NOMO-1 (cell line): Measurements from ENCODE around the gene SLC25A43.
"Not testable (repeated sequence)": the region's sequence is repeated elsewhere in the genome, so short reads cannot be mapped to it uniquely, and the experiment has no call there.

ENCODE experiments used
- DNase-seq, 2 experiments: peaks; one replicate each; lab custom pipeline; 2025; ENCODE audit not compliant: unreplicated experiment in 2 of 2; lab: John Stamatoyannopoulos, UW

The SLC25A43 gene

DNA sequence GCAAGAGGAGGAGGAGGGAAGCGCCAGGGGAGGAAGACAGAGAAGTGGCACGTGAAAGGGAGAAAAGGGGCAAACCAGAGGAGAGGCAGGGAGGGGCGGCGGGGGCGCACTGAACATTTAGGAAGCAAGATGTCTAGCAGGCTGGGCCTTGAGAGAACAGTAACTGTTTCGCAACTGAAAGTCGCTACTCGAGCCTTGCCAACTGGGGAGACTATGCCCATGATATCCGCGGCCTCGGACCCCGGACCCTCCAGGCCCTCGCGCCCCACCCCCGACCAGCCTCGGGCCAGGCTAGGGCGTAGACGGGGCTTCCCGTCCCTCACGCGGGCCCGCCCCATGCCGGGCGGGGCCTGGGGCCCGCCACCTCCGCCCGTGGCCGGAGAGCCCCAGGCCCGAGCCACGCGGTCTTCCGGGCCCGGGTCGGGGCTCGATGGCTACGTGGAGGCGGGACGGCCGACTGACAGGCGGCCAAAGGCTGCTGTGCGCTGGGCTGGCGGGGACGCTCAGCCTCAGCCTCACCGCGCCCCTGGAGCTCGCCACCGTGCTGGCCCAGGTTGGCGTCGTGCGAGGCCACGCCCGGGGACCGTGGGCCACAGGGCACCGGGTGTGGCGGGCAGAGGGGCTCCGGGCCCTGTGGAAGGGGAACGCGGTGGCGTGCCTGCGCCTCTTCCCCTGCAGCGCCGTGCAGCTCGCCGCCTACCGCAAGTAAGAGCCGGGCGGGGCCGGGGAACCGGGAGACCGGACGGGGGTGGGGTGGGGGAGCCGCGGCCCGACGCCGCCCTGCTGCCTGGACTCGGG lies at the start of gene SLC25A43:
TSS of gene SLC25A43 (plus strand) at position 363 of the 798 bp plus-strand sequence. CDS start at position 431, 68 bp downstream.
- peak in 1 of 2 experiments; percentile 36 for DNase-seq

DNA sequence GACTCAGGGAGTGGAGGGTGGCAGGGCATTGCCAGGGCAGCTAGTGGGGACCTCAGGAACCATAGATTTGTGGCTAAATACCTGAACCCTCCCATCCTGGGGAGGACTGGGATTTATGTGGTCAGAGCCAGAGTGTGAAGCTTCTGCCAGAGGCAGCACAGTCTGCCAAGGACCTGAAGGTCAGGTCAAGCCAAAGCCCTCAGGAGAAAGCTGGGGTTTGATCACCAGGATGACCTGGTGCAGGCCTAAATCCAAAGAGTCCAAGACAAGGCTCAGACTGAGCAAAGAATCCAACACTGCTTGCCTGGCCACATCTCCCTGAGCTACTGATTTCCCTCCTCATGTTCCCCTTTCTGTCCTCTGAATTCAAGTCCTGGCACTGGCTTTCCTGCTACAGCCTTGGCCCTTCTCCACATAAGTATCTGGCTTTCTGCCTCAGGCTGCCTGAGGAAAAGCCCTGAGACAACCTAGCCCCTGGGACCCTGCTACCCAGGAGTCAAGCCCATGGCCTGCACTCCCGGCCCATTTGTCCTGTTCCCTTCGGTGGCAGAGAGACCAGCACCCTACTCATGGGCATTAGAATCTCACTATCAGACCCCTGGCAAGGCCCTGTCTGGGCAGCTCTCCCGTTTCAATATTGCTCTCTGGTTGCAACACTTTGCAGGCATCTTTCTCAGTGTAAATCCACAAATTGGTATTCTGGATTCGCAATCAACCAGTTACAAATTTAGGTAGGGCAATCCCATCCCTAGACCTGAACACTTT lies 39.3 kb upstream of the SLC25A43 start:
- no peak for DNase-seq

DNA sequence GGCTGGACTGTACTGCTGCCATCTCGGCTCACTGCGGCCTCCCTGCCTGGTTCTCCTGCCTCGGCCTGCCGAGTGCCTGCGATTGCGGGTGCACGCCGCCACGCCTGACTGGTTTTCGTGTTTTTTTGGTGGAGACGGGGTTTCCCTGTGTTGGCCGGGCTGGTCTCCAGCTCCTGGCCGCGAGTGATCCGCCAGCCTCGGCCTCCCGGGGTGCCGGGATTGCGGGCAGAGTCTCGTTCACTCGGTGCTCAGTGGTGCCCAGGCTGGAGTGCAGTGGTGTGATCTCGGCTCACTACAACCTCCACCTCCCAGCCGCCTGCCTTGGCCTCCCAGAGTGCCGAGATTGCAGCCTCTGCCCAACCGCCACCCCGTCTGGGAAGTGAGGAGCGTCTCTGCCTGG lies 37.7 kb upstream of the SLC25A43 start:
- DNase-seq: not testable (repeated sequence)

DNA sequence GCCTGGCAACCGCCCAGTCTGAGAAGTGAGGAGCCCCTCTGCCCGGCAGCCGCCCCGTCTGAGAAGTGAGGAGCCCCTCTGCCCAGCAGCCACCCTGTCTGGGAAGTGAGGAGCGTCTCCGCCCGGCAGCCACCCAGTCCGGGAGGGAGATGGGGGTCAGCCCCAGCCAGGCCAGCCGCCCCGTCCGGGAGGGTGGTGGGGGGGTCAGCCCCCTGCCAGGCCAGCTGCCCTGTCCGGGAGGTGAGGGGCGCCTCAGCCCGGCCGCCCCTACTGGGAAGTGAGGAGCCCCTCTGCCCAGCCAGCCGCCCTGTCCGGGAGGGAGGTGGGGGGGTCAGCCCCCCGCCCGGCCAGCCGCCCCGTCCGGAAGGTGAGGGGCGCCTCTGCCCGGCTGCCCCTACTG lies 37.1 kb upstream of the SLC25A43 start:
- not testable (repeated sequence) for DNase-seq

DNA sequence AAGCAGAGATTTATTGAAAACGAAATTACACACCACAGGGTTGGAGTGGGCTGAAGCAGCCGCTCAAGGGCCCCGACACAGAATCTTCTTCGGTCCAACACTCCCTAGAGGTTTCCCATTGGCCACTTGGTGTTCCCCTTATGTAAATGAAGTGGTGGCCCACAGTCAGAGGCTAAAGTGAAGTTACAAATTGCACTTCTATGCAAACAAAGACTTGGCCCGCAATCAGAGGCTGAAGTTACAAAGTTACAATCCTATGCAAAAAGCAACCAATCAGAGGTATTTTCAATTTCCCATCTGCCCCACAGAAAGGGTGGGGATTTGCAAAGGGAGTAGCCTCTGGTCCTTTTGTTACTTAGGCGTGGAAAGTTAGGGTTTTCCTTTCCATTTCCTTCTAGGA lies 35.7 kb upstream of the SLC25A43 start:
- DNase-seq: no peak

DNA sequence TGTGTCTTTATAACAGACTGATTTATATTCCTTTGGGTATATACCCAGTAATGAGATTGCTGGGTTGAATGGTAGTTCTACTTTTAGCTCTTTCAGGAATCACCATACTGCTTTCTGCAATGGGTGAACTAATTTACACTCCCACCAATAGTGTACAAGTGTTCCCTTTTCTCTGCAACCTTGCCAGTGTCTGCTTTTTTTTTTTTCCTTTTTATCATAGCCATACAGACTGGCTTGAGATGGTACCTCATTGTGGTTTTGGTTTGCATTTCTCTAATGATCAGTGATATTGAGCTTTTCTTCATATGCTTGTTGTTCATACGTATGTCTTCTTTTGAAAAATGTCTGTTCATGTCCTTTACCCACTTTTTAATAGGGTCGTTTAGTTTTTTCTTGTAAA lies 27.3 kb upstream of the SLC25A43 start:
- DNase-seq: not testable (repeated sequence)

DNA sequence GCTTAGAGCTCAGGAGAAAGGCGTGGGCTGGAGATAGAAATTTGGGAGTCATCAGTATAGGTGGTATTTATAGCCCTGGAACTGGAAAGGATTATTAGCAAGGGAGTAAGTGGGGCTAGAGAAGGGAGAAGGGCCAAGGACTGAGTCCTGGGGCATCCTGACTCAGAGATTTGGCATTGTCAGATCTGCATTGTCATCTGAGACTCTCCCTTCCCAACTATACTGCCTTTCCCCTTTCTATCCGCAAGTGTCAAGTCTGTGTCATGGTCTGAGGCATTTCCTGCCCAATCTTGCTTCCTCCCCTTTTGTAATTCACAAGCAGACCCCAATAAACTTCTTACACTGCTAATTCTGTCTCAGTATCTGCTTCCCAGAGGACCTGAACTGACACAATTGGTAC lies 24.4 kb upstream of the SLC25A43 start:
- DNase-seq: no peak

DNA sequence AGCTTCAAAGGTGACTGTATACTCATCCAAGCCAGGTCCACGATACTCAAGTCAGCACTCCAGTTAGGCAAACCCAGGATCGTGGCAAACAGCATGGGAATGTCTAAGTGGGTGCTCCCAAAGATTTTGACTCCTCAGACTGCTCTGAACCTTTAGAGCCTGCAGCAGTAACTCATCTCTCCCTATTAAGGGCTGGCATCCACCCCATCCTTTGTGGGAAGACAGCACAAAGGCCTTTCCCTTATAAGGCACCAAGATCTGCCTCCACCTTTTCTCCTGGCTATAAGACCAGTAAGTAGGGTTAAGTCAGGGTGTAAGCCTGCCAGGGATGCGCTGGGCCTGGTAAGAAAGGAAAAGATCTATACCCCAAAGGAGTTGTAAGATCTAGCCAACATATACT lies 23.6 kb upstream of the SLC25A43 start:
- DNase-seq: no peak

DNA sequence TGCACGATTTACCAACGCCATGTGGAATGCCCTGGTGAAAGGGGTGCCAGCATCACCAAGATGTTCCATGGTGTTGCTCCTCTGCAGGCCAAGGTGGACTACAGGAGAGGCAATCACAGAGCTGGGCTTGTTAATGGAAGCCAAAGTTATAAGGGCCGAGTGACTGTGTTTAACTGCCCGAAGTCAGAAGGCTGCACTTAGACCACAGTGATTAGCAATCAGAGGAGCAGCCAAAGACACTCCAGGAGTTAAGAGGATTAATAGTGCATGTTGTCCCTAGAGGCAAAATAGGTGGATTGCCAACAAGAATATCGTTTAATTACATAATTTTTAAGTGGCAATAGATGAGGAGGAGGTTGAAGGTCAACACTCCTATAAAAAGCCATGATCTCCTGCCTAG lies 22.8 kb upstream of the SLC25A43 start:
- DNase-seq: no peak

DNA sequence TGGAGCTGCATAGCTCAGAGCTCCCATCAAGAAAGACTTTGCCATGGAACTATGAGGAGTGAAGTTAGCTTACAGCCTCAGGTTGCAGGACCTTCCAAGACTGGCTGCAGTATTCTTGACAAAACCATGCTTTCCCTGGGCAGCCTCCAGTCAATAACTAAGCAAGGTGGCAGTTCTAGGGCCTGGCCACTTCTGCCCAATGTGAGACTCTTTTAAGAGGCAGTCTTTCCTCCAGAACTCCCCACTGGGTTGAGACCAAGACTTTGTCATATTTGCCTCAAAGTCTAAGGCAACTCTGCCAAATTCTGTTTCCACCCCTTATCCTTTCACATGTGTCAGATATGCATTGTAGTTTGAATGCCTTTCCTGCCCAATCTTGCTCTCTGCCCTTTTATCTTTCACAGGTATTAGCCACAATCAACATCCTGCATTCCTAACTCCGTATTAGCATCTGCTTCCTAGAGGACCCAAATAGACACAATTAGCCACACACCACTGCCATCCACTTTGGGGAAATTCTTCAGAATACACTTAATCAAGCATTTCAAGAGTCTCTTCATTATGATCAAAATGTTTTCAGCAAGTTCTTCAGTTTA lies 17.7 kb upstream of the SLC25A43 start:
- no peak for DNase-seq

DNA sequence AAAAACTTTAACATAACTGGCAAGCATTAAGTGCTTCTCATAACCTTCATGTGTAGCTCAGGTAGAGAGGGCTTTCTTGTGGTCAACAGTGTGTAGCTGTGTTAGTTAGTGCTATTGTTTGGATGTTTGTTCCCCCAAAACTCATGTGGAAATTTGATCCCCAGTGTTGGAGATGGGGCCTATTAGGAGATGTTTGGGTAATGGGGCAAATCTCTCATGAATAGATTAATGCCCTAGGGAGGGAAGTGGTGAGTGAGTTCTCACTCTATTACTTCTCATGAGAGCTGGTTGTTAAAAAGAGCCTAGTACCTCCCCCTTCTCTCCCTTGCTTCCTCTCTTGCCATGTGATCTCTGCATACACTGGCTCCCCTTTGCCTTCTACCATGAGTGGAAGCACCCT lies 16.5 kb upstream of the SLC25A43 start:
- no peak for DNase-seq

DNA sequence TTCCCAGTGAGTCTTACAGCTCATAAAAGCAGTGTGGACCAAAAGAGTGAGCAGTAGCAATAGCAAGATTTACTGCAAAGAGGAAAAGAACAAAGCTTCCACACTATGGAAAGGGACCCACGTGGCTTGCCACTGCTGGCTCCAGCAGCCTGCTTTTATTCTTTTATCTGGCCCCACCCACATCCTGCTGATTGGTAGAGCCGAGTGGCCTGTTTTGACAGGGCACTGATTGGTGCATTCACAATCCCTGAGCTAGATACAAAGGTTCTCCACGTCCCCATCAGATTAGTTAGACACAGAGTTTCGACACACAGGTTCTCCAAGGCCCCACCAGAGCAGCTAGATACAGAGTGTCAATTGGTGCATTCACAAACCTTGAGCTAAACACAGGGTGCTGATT lies 12.5 kb upstream of the SLC25A43 start:
- DNase-seq: not testable (repeated sequence)

DNA sequence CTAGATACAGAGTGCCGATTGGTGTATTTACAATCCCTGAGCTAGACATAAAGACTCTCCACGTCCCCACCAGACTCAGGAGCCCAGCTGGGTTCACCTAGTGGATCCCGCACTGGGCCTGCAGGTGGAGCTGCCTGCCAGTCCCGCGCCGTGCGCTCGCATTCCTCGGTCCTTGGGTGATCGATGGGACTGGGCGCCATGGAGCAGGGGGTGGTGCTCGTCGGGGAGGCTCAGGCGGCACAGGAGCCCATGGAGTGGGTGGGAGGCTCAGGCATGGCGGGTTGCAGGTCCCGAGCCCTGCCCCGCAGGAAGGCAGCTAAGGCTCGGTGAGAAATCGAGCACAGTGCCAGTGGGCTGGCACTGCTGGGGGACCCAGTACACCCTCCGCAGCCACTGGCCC lies 11.7 kb upstream of the SLC25A43 start:
- DNase-seq: not testable (repeated sequence)

DNA sequence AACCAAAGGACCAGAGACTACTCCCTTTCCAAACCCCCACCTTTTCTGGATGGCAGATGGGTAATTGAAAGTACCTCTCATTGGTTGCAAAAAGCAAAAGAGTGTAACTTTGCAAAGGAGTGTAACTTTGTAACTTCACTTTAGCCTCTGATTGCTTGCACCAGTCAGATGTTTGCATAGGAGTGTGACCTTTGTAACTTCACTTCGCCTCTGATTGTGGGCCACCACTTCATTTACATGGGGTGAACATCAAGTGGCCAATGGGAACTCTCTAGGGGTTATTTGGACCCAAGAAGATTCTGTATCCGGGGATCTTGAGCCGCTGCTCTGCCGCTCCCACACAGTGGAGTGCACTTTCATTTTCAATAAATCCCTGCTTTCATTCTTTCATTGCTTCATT lies 9.9 kb upstream of the SLC25A43 start:
- no peak for DNase-seq

DNA sequence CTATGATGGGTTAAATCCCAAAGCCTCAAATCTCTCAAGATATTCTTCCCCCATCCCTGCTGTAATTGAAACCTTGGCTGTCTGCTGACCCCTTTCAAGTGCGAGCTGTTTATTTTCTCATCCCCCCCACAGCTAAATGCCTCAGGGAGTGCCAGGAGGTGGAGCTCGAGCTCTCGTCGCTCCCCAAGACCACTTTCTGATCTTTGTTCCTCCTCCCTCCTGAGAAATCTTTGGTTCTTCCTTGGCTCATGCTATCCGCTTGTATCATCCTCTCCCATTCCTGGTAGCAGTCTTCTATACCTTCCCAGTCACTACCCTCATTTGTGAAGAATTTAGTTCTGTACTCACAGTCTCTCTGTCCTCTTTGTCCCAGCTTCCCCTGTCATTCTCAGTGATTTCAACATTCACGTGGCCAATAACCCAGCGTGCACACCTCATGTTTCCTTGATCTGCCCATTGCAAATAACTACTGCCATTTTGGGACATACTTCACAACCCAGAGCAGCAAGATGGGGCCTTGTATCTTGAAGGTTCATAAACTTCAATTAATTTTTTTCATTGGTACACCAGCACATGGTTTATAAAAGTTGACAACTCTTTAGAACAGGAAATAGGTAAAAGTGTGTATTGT lies 9.2 kb upstream of the SLC25A43 start:
- DNase-seq: no peak

DNA sequence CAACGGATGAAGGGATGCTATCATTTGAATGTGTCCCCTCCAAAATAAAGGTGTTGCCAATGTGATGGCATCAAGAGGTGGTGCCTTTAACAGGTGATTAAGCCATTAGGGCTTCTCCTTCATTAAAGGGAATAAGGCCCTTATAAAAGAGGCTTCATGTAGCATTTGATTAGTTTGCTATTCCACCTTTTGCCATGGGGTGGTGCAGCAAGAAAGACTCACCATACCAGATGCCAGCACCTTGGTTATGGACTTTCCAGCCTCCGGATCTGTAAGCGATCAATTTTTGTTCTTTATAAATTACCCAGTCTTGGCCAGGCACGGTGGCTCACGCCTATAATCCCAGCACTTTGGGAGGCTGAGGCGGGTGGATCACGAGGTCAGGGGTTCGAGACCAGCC lies 7.9 kb upstream of the SLC25A43 start:
- DNase-seq: no peak

DNA sequence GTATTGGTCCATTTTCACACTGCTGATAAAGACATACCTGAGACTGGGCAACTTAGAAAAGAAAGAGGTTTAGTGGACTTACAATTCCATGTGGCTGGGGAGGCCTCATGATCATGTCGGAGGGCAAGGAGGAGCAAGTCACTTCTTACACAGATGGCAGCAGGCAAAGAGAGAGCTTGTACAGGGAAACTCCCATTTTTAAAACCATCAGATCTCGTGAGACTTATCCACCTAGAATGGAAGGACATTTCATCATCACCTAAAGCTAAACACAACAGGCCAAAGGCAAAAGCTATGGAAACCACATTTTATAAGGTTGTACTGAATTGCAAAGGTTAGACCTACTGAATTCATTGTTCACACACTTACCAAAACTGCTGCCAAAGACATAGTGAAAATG lies 6.0 kb upstream of the SLC25A43 start:
- DNase-seq: no peak

DNA sequence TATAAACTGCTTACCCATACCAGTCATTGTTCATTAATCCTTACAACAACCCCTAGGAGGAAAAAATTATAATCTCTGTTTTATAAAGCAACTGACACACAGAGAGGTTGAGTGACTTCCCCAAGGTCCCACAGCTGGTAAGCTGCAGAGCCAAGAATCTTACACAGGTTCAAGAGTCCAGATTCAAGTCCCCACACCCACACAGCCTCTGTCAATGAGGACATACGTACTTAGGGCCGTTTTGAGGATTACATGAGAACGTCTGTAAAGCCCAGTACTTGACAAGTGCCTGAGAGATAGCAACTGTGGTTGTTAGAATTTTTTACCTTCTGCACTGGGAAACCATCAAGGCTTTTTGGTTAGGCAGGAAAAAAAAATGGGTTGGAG lies 556 bp upstream of the SLC25A43 start:
- DNase-seq: no peak

DNA sequence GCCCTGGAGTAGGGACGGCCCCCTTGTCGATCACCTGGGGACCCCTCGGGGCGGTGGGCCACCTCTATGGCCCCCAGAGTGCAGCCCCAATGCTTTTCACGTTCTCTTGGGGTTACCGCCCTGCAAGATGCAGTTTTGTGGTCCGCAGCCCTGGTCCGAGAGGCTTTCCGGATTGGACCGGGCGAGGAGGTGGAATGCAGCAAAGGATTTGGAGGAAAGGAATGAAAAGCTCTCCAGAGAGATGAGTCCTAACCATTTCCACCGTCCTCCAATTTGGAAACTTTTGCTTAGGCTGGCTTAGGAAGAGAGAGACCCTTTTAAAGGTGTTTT lies 601 bp downstream of the SLC25A43 start:
- DNase-seq: no peak

DNA sequence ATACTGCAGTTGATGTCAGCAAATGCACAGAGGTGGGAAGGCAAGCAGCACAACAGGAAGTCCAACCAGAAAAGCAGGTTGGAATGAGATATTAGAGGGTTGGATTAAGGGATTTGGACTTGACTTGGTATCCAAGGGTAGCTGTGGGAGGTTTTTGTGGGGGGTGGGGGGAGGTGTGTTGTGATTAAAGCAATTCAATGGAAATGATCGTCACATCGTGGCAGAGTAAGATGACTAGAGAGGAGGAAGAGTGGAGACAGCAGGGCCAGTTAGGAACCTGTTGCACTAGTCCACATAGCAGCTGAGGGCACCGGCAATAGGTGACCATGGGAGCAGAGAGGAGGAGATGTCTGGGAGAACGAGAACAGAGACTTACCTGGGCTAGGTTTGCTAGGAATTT lies 2.4 kb downstream of the SLC25A43 start:
- DNase-seq: no peak

DNA sequence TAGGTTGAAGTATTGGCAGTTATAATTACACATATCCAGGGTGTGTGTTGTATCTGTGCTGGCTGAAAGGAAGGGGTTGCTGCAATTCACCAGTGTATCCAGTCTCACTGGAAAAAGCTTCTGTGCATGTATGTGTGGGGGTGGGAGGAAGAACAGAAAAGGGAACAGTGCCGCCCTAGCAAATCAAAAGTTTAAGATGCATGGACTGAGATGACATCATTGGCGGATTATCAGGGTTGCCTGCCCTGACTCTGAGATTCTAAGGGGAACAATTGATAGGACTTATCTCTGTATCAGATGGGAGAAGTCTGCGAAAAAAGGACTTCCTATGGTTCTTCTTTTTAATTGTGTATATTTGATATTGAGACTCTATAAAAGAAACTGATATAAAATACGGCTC lies 3.5 kb downstream of the SLC25A43 start:
- peak; percentile 17 to 30 for DNase-seq
